GM13977 (cell line): ENCODE measurements around the gene SWI5.

ENCODE experiments used
- DNase-seq: peaks from one replicate; pipeline ENCODE4 v3.0.0; 2012; ENCODE audit warnings: low spot score
- in situ Hi-C: fragments of 300-500 bp; cut with MboI; formaldehyde crosslinking; loops from one replicate; pipeline ENCODE4 v1.12.0; 2022; ENCODE audit warnings: low sequenced_read_pairs, low pct_unique_long_range_greater_than_20kb, mixed read lengths, inconsistent platforms; ENCODE audit not compliant: unreplicated experiment
- TF ChIP-seq, protein P1 (sequence below): IDR thresholded peaks from 2 replicates; pipeline ENCODE4 v1.5.1; 2012; ENCODE audit warnings: mild to moderate bottlenecking, control low read depth; ENCODE audit not compliant: insufficient read depth; ENCODE audit errors: extremely low read depth, missing control alignments

SWI5 gene

DNA sequence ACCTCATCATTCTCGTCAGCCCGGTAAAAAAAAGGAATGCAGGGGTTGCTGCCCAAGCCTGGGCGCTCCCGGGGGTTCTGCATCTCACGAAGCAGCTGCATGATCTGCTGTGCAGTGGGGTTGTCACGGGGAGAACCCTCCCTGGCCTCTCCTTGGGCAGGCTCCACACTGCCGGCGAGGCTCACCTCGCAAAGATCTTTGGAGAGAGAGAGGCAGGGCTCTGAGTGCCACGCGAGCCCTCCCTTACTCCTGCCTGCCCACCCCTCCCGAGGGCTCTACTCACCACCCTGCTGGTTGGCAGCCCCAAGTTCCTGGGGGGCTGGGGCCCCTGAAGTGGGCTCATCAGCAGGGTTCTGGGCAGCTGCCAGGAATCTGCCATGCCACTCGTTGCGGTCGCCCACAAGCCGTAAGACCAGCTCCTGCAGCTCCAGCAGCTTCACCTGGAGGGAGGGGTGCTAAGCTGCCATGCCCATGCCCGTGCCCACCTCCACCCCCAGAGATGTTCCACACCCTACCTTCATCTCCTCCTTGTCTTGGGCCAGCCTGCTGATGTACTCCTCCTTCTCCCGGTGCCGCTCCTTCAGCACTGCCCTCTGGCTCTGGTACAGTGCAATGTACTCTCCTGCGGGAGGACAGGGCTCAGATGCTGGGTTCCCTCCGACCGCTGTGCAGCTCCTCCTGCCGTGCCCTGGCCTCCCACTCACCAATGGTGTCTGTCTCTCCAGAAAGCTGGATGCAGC, 18.8 kb upstream of the SWI5 start:
- TF ChIP-seq, protein P1, sequence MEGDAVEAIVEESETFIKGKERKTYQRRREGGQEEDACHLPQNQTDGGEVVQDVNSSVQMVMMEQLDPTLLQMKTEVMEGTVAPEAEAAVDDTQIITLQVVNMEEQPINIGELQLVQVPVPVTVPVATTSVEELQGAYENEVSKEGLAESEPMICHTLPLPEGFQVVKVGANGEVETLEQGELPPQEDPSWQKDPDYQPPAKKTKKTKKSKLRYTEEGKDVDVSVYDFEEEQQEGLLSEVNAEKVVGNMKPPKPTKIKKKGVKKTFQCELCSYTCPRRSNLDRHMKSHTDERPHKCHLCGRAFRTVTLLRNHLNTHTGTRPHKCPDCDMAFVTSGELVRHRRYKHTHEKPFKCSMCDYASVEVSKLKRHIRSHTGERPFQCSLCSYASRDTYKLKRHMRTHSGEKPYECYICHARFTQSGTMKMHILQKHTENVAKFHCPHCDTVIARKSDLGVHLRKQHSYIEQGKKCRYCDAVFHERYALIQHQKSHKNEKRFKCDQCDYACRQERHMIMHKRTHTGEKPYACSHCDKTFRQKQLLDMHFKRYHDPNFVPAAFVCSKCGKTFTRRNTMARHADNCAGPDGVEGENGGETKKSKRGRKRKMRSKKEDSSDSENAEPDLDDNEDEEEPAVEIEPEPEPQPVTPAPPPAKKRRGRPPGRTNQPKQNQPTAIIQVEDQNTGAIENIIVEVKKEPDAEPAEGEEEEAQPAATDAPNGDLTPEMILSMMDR = no peak
- DNase-seq = no peak
- in situ Hi-C loops = no loop called here

DNA sequence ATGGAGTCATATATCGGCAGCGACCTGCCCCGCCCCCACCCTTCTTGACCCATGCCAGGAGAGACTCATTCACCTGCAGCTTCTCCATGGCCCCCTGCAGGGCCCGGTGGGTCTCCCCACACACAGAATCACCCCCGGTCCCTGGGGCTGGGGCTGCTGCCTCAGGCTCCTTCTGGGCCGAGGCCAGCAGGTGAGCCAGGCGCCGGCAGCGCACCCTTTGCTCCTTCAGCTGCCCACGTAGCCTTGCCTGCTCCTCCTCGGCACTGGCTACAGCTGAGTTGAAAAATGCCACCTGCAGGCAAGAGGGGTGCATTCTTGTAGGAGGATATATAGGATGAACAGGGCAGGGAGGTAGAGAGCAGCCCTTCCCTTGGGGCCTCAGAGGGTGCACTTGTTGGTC, 18.2 kb upstream of the SWI5 start:
- TF ChIP-seq, protein P1 = no peak
- DNase-seq = no peak
- in situ Hi-C loops = no loop called here

DNA sequence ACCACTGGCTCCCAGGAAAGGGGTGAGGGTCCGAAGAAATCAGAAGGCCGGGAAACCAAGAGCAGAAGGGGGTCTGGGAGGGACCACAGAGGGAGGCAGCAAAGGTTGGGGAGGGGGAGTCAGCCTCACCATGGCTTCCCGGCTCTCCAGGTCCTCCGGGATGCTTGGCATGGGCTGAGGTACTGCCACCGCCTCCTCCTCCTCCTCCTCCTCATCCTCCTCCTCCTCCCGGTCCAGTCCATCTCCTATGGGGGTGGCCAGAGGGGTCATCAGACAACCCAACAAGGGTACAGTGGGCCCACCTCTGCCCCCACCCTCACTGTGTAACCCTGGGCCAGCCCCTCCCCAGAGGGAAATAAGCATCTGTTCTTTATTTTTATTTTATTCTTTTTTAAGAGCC, 17.8 kb upstream of the SWI5 start:
- TF ChIP-seq, protein P1 = no peak
- no peak for DNase-seq
- in situ Hi-C loops = no loop called here

DNA sequence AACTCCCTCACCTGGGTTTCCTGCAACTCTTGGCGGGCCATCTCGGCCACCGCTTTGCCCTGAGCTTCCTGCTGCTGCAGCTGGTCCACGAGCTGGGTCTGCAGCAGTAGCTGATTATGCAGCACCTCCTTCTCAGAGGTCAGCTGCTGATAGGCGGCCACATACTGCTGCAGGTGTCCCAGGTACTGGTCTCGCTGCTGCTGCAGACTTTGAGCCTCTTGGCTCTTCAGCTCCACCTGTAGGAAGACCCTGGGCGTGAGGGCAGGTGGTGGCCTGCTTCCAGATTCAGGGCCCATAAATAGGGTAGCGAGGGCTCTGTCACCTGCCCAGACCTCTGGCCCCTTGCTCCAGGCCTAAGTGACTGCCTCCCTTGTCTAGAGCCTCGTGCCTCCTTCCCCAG, 16.9 kb upstream of the SWI5 start:
- TF ChIP-seq, protein P1 = no peak
- no peak for DNase-seq
- in situ Hi-C loops = no loop called here

DNA sequence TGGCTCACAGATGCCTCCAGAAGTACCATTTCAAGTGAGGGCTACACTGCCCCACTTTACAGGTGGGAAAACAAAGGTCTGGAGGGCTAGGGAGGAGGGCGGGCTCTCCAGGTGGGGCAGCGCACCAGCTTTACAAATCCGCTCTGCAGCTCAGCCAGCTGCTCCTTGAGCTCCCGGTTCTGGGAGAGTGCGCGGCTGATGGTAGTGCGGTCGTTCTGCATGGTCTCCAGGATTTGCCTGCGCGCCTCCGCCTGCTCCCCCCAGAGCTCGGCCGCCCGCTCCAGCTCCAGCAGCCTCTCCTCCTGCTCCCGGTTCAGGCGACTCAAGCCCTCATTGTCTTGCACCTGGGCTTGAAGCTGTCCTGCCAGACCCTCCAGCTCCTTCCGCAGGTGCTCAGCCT, 15.7 kb upstream of the SWI5 start:
- TF ChIP-seq, protein P1 = no peak
- in situ Hi-C loops = no loop called here
- DNase-seq = no peak

DNA sequence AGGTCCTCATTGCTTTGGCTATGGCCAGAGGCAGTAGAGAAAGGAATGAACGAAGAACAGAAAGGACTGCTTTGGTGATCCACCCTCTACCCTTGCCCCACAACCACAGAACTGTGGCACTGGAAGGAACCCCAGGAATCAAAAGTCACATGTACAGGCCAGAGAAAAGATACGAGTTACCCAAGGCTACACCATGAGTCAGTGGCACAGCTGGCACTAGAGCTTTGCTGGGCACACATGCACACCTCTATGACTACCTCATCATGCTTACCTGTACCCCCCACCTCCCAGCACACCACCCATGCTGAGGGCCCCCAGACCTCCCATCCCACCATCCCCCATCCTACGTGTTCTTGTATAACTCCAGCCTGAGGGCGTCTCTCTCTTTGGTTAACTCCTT, 13.4 kb upstream of the SWI5 start:
- no peak for DNase-seq
- TF ChIP-seq, protein P1 = no peak
- in situ Hi-C loops = no loop called here
